ENCODE data around the gene PNMT.

The PNMT gene

GRCh38 chr17:39633570-39634183 is 34.6 kb upstream of the PNMT start:
- DNase-seq, result no peak

- peak in 1 of 2 experiments; percentile 29 for DNase-seq
These were observed 33.8 kb upstream of the PNMT start for GRCh38 chr17:39634384-39634871.

- no peak for DNase-seq
These were observed 32.6 kb upstream of the PNMT start for GRCh38 chr17:39635614-39636176.

GRCh38 chr17:39636587-39636926 is 31.7 kb upstream of the PNMT start:
- DNase-seq, result no peak

GRCh38 chr17:39636927-39637736 is 31.1 kb upstream of the PNMT start, which contains the start of gene STARD3:
STARD3 (plus strand) TSS chr17:39637144; CDS start chr17:39653532, 16,388 bp downstream.
- peak; percentile 59 to 75 for DNase-seq

GRCh38 chr17:39638317-39638716 is 29.9 kb upstream of the PNMT start:
- no peak for DNase-seq

- DNase-seq, result no peak
These were observed 29.2 kb upstream of the PNMT start for GRCh38 chr17:39639043-39639442.

GRCh38 chr17:39639566-39640458 is 28.4 kb upstream of the PNMT start:
- DNase-seq, result no peak

GRCh38 chr17:39640591-39641031 is 27.6 kb upstream of the PNMT start:
- no peak for DNase-seq

- DNase-seq, result no peak
These were observed 27.2 kb upstream of the PNMT start for GRCh38 chr17:39641097-39641496.

GRCh38 chr17:39641883-39642282 is 26.4 kb upstream of the PNMT start:
- DNase-seq, result no peak

- DNase-seq, result no peak
These were observed 25.8 kb upstream of the PNMT start for GRCh38 chr17:39642291-39643074.

GRCh38 chr17:39643271-39643670 is 25.0 kb upstream of the PNMT start:
- no peak for DNase-seq

- DNase-seq, result no peak
These were observed 21.0 kb upstream of the PNMT start for GRCh38 chr17:39647256-39647655.

- DNase-seq, result no peak
These were observed 19.5 kb upstream of the PNMT start for GRCh38 chr17:39648616-39649366.

- DNase-seq, result no peak
These were observed 18.1 kb upstream of the PNMT start for GRCh38 chr17:39650121-39650579.

GRCh38 chr17:39651923-39652586 is 16.2 kb upstream of the PNMT start:
- no peak for DNase-seq

- no peak for DNase-seq
These were observed 15.5 kb upstream of the PNMT start for GRCh38 chr17:39652587-39653315.

GRCh38 chr17:39653316-39653661 is 15.0 kb upstream of the PNMT start:
- no peak for DNase-seq

All from NCI-H1930 (cell line).